ENCODE results near the gene TRRAP. TPM values are rescaled to one million over a fixed set of nuclear protein-coding genes. Genes with fewer than 3 reads are reported as not detected.
A peak's percentile ranks its signal among the peaks of the same experiment; 100 is the strongest.

TRRAP gene
- total RNA-seq, 1 donor from 2014 or later = 66.9 TPM

- H3K9me3 Mint-ChIP-seq = no peaks in the 10 kb centered on the region
- H3K27me3 Mint-ChIP-seq (ENCODE audit: low read depth) = no peaks in the 10 kb centered on the region
- peak overlapping the region; percentile 36 for H3K27ac Mint-ChIP-seq (ENCODE audit: unreplicated experiment)
- no peak for TF ChIP-seq CTCF (conservative IDR thresholded peaks at IDR 0.05)
- no peak for DNase-seq (ENCODE audit: low read depth, low spot score)
- peaks cover 9% of the 10 kb centered on the region for H3K36me3 Mint-ChIP-seq (ENCODE audit: low read depth)
- H3K4me3 Mint-ChIP-seq = no peak overlapping the region
- no peaks in the 10 kb centered on the region for H3K4me1 Mint-ChIP-seq
Observed at GRCh38 chr7:99001482-99002147, 123.3 kb downstream of the TRRAP start.

GRCh38 chr7:99002148-99002826 lies 124.0 kb downstream of the TRRAP start:
- no peak for TF ChIP-seq CTCF (conservative IDR thresholded peaks at IDR 0.05)
- Mint-ChIP-seq H3K36me3 (ENCODE audit: low read depth) (peaks cover 13% of the 10 kb centered on the region), H3K27me3 (ENCODE audit: low read depth) (no peaks in the 10 kb centered on the region), H3K4me3 (no peak overlapping the region), H3K27ac (ENCODE audit: unreplicated experiment) (peak overlapping the region; percentile 36), H3K9me3 (no peaks in the 10 kb centered on the region), H3K4me1 (no peaks in the 10 kb centered on the region)
- DNase-seq (ENCODE audit: low read depth, low spot score) = no peak

GRCh38 chr7:99002827-99003212 lies 124.5 kb downstream of the TRRAP start:
- H3K9me3 Mint-ChIP-seq = no peaks in the 10 kb centered on the region
- no peak for DNase-seq (ENCODE audit: low read depth, low spot score)
- H3K36me3 Mint-ChIP-seq (ENCODE audit: low read depth) = peaks cover 13% of the 10 kb centered on the region
- no peak for TF ChIP-seq CTCF (conservative IDR thresholded peaks at IDR 0.05)
- no peaks in the 10 kb centered on the region for H3K4me1 Mint-ChIP-seq
- no peak overlapping the region for H3K27ac Mint-ChIP-seq (ENCODE audit: unreplicated experiment)
- no peak overlapping the region for H3K4me3 Mint-ChIP-seq
- H3K27me3 Mint-ChIP-seq (ENCODE audit: low read depth) = no peaks in the 10 kb centered on the region

GRCh38 chr7:99003419-99003818 lies 125.1 kb downstream of the TRRAP start:
- no peak for TF ChIP-seq CTCF (conservative IDR thresholded peaks at IDR 0.05)
- H3K4me3 Mint-ChIP-seq = no peak overlapping the region
- DNase-seq (ENCODE audit: low read depth, low spot score) = no peak
- H3K4me1 Mint-ChIP-seq = no peaks in the 10 kb centered on the region
- H3K9me3 Mint-ChIP-seq = no peaks in the 10 kb centered on the region
- H3K27me3 Mint-ChIP-seq (ENCODE audit: low read depth) = no peaks in the 10 kb centered on the region
- no peak overlapping the region for H3K27ac Mint-ChIP-seq (ENCODE audit: unreplicated experiment)
- peaks cover 13% of the 10 kb centered on the region for H3K36me3 Mint-ChIP-seq (ENCODE audit: low read depth)

- H3K27ac Mint-ChIP-seq (ENCODE audit: unreplicated experiment) = no peak overlapping the region
- H3K4me1 Mint-ChIP-seq = no peaks in the 10 kb centered on the region
- peaks cover 13% of the 10 kb centered on the region for H3K36me3 Mint-ChIP-seq (ENCODE audit: low read depth)
- no peak for DNase-seq (ENCODE audit: low read depth, low spot score)
- no peaks in the 10 kb centered on the region for H3K9me3 Mint-ChIP-seq
- no peaks in the 10 kb centered on the region for H3K27me3 Mint-ChIP-seq (ENCODE audit: low read depth)
- TF ChIP-seq CTCF (conservative IDR thresholded peaks at IDR 0.05) = no peak
- H3K4me3 Mint-ChIP-seq = no peak overlapping the region
Observed at GRCh38 chr7:99004216-99004615, 125.9 kb downstream of the TRRAP start.
